ENCODE measurements around the gene SMIM33.
"Not testable (repeated sequence)": the region's sequence is repeated elsewhere in the genome, so short reads cannot be mapped to it uniquely, and the experiment has no call there.

SMIM33 gene

DNA sequence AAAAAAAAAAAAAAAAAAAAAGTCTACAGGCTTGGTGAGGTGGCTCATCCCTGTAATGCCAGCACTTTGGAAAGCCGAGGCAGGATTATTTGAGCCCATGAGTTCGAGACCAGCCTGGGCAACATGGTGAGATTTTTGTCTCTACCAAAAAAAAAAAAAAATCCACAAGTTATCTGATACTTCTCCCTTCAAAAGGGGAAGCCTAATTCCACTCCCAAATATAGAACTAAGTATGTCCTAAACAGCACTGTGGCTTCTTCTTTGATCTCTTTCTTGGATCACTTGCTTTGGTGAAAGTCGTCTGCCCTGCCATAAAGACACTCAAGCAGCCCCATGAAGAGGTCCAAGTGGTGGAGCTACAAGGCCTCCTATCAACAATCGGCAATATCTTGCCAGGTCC, 30.6 kb downstream of the SMIM33 start:
- Histone ChIP-seq H3K27me3 (ENCODE audit: insufficient read depth, low read length) (no peaks in the 10 kb centered on the region), H3K79me1 (ENCODE audit: low read length) (no peaks in the 10 kb centered on the region), H2BK120ac (ENCODE audit: insufficient read depth, low read length, poor library complexity) (no peak overlapping the region), H3K4me2 (ENCODE audit: low read length) (no peak overlapping the region), H3K23ac (ENCODE audit: low read length) (no peak overlapping the region), H2BK12ac (ENCODE audit: low read length) (no peak overlapping the region), H3K4ac (ENCODE audit: low read depth, low read length) (no peak overlapping the region), H2BK5ac (ENCODE audit: low read depth, low read length, poor library complexity) (no peak overlapping the region), H4K12ac (ENCODE audit: low read depth, low read length) (no peak overlapping the region), H4K8ac (ENCODE audit: low read depth, low read length) (no peak overlapping the region), H3K9ac (ENCODE audit: low read length) (no peak overlapping the region), H3K4me3 (ENCODE audit: low read depth, low read length) (no peak overlapping the region), H3K27ac (ENCODE audit: low read depth, low read length) (no peak overlapping the region), H3K36me3 (ENCODE audit: control insufficient read depth in 1 of 2, insufficient read depth in 2 of 2, low read length in 2 of 2) (no peaks in the 10 kb centered on the region), H2AFZ (ENCODE audit: insufficient read depth, low read length, poor library complexity) (no peak overlapping the region), H2AK5ac (ENCODE audit: low read length) (no peak overlapping the region), H3K14ac (ENCODE audit: low read length) (no peak overlapping the region), H3K4me1 (ENCODE audit: control insufficient read depth in 1 of 2, insufficient read depth in 2 of 2, low read length in 2 of 2) (no peaks in the 10 kb centered on the region), H3K18ac (ENCODE audit: low read length) (no peak overlapping the region), H4K91ac (ENCODE audit: low read depth, low read length) (no peak overlapping the region), H3K9me3 (ENCODE audit: insufficient read depth, low read depth, low read length) (no peaks in the 10 kb centered on the region), H3K79me2 (ENCODE audit: control insufficient read depth, insufficient read depth, low read length, poor library complexity) (no peaks in the 10 kb centered on the region)
- no CpG with 5 or more reads among the region's 4 CpGs for WGBS (ENCODE audit: extremely low coverage, insufficient coverage, insufficient read length)
- no peak for DNase-seq

DNA sequence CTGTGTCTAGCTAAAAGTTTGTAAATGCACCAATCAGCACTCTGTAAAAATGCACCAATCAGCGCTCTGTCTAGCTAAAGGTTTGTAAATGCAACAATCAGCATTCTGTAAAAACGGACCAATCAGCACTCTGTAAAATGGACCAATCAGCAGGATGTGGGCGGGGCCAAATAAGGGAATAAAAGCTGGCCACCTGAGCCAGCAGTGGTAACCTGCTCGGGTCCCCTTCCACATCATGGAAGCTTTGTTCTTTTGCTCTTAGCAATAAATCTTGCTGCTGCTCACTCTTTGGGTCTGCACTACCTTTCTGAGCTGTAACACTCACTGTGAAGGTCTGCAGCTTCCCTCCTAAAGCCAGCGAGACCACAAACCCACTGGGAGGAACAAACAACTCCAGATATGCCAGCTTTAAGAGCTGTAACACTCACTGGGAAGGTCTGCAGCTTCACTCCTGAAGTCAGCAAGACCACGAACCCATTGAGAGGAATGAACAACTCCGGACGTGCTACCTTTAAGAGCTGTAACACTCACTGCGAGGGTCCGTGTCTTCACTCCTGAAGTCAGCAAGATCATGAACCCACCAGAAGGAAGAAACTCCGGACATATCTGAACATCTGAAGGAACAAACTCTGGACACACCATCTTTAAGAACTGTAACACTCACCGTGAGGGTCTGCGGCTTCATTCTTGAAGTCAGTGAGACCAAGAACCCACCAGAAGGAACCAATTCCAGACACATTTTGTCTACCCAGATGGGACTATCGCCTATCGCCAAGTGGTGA, 32.4 kb downstream of the SMIM33 start:
- not testable (repeated sequence) for H3K27me3 ChIP-seq (ENCODE audit: insufficient read depth, low read length); H3K79me2 ChIP-seq (ENCODE audit: control insufficient read depth, insufficient read depth, low read length, poor library complexity); H4K12ac ChIP-seq (ENCODE audit: low read depth, low read length); H3K9me3 ChIP-seq (ENCODE audit: insufficient read depth, low read depth, low read length); H3K36me3 ChIP-seq (ENCODE audit: control insufficient read depth in 1 of 2, insufficient read depth in 2 of 2, low read length in 2 of 2); H2BK120ac ChIP-seq (ENCODE audit: insufficient read depth, low read length, poor library complexity); H2AK5ac ChIP-seq (ENCODE audit: low read length); H3K4me3 ChIP-seq (ENCODE audit: low read depth, low read length); DNase-seq; H3K79me1 ChIP-seq (ENCODE audit: low read length); H3K18ac ChIP-seq (ENCODE audit: low read length); H4K8ac ChIP-seq (ENCODE audit: low read depth, low read length); H3K9ac ChIP-seq (ENCODE audit: low read length); H3K4me1 ChIP-seq (ENCODE audit: control insufficient read depth in 1 of 2, insufficient read depth in 2 of 2, low read length in 2 of 2); H3K23ac ChIP-seq (ENCODE audit: low read length); H2AFZ ChIP-seq (ENCODE audit: insufficient read depth, low read length, poor library complexity); H2BK5ac ChIP-seq (ENCODE audit: low read depth, low read length, poor library complexity); H4K91ac ChIP-seq (ENCODE audit: low read depth, low read length); H3K4me2 ChIP-seq (ENCODE audit: low read length); H3K4ac ChIP-seq (ENCODE audit: low read depth, low read length); H3K27ac ChIP-seq (ENCODE audit: low read depth, low read length); H2BK12ac ChIP-seq (ENCODE audit: low read length); H3K14ac ChIP-seq (ENCODE audit: low read length)
- WGBS (ENCODE audit: extremely low coverage, insufficient coverage, insufficient read length), result no CpG with 5 or more reads among the region's 15 CpGs

DNA sequence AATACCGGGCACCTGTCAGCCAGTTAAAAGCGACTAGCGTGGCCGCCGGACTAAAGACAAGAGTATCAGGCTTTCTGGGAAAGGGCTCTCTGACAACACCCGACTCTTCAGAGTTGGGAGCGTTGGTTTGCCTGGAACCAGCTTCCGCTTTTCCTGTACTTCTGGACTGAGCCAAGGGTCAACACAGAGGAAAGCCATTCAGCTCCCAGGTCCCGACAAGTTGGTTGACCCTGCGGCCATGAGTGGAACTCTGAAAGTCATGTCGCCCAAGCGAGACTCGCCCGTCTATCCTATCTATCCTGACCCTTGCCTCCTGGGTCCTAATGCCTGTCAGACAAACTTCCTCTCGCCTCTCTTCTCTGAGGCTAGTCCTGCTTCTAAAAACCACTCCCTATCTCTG, 33.1 kb downstream of the SMIM33 start:
- not testable (repeated sequence) for H3K14ac ChIP-seq (ENCODE audit: low read length); H2BK12ac ChIP-seq (ENCODE audit: low read length); H2AFZ ChIP-seq (ENCODE audit: insufficient read depth, low read length, poor library complexity); H3K27me3 ChIP-seq (ENCODE audit: insufficient read depth, low read length); H2AK5ac ChIP-seq (ENCODE audit: low read length); H3K9ac ChIP-seq (ENCODE audit: low read length); H4K12ac ChIP-seq (ENCODE audit: low read depth, low read length); H3K27ac ChIP-seq (ENCODE audit: low read depth, low read length); DNase-seq; H3K9me3 ChIP-seq (ENCODE audit: insufficient read depth, low read depth, low read length); H3K36me3 ChIP-seq (ENCODE audit: control insufficient read depth in 1 of 2, insufficient read depth in 2 of 2, low read length in 2 of 2); H3K4me2 ChIP-seq (ENCODE audit: low read length); H3K79me1 ChIP-seq (ENCODE audit: low read length); H4K91ac ChIP-seq (ENCODE audit: low read depth, low read length); H3K18ac ChIP-seq (ENCODE audit: low read length); H2BK120ac ChIP-seq (ENCODE audit: insufficient read depth, low read length, poor library complexity); H2BK5ac ChIP-seq (ENCODE audit: low read depth, low read length, poor library complexity); H3K23ac ChIP-seq (ENCODE audit: low read length); H3K4me3 ChIP-seq (ENCODE audit: low read depth, low read length); H3K79me2 ChIP-seq (ENCODE audit: control insufficient read depth, insufficient read depth, low read length, poor library complexity); H3K4me1 ChIP-seq (ENCODE audit: control insufficient read depth in 1 of 2, insufficient read depth in 2 of 2, low read length in 2 of 2); H3K4ac ChIP-seq (ENCODE audit: low read depth, low read length)
- no CpG with 5 or more reads among the region's 15 CpGs for WGBS (ENCODE audit: extremely low coverage, insufficient coverage, insufficient read length)
- peak overlapping the region; percentile 60 for H4K8ac ChIP-seq (ENCODE audit: low read depth, low read length)

DNA sequence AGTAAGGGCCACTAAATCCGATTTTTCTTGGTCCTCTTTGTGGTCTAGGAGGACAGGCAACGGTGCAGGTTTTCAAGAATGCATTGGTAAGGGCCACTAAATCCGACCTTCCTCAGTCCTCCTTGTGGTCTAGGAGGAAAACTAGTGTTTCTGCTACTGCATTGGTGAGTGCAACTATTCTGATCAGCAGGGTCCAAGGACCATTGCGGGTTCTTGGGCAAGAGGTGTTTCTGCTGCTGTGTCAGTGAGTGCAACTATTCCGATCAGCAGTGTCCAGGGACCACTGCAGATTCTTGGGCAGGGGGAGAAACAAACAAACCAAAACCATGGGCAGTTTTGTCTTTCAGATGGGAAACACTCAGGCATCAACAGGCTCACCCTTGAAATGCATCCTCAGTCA, 33.9 kb downstream of the SMIM33 start:
- not testable (repeated sequence) for H4K91ac ChIP-seq (ENCODE audit: low read depth, low read length); H3K4me3 ChIP-seq (ENCODE audit: low read depth, low read length); H2BK5ac ChIP-seq (ENCODE audit: low read depth, low read length, poor library complexity); H4K8ac ChIP-seq (ENCODE audit: low read depth, low read length); H3K9me3 ChIP-seq (ENCODE audit: insufficient read depth, low read depth, low read length); H3K18ac ChIP-seq (ENCODE audit: low read length); H3K23ac ChIP-seq (ENCODE audit: low read length); H3K14ac ChIP-seq (ENCODE audit: low read length); H3K4ac ChIP-seq (ENCODE audit: low read depth, low read length); H3K27me3 ChIP-seq (ENCODE audit: insufficient read depth, low read length); H4K12ac ChIP-seq (ENCODE audit: low read depth, low read length); H2BK12ac ChIP-seq (ENCODE audit: low read length); DNase-seq; H3K4me1 ChIP-seq (ENCODE audit: control insufficient read depth in 1 of 2, insufficient read depth in 2 of 2, low read length in 2 of 2); H2AFZ ChIP-seq (ENCODE audit: insufficient read depth, low read length, poor library complexity); H3K36me3 ChIP-seq (ENCODE audit: control insufficient read depth in 1 of 2, insufficient read depth in 2 of 2, low read length in 2 of 2); H3K79me2 ChIP-seq (ENCODE audit: control insufficient read depth, insufficient read depth, low read length, poor library complexity); H3K9ac ChIP-seq (ENCODE audit: low read length); H2BK120ac ChIP-seq (ENCODE audit: insufficient read depth, low read length, poor library complexity); H3K79me1 ChIP-seq (ENCODE audit: low read length); H3K27ac ChIP-seq (ENCODE audit: low read depth, low read length); H2AK5ac ChIP-seq (ENCODE audit: low read length); H3K4me2 ChIP-seq (ENCODE audit: low read length)
- no CpG with 5 or more reads among the region's 5 CpGs for WGBS (ENCODE audit: extremely low coverage, insufficient coverage, insufficient read length)

Measured in trophoblast cell (in vitro differentiated cells and primary cell).